Skeletal muscle cell (primary cell): ENCODE measurements around the gene SH2D3A.

Experiments used
- DNase-seq: peaks from one replicate; pipeline ENCODE4 v3.0.0-alpha.2; 2010; ENCODE audit warnings: low read depth
- H3K4me3 ChIP-seq: 2 replicates; pipeline ENCODE4 v1.5.1; 2011; ENCODE audit warnings: low read depth, mild to moderate bottlenecking, control low read depth, low read length, moderate library complexity

SH2D3A gene

GRCh38 chr19:6739883-6740588 is 27.2 kb downstream of the SH2D3A start:
- no peak for DNase-seq
- peak overlapping the region; percentile 96 for H3K4me3 ChIP-seq

GRCh38 chr19:6739390-6739882 is 27.8 kb downstream of the SH2D3A start, which contains the start of gene TRIP10:
Gene TRIP10 (plus strand): TSS chr19:6739680. CDS start chr19:6739762, 82 bp downstream.
- H3K4me3 ChIP-seq = peak within 1 kb of the TSS; percentile 96
- DNase-seq = no peak

GRCh38 chr19:6738787-6739389 is 28.3 kb downstream of the SH2D3A start:
- no peak for DNase-seq
- H3K4me3 ChIP-seq = peak overlapping the region; percentile 37

- no peak overlapping the region for H3K4me3 ChIP-seq
Observed at GRCh38 chr19:6737873-6738786, 29.1 kb downstream of the SH2D3A start.

GRCh38 chr19:6737284-6737872 is 29.9 kb downstream of the SH2D3A start, which contains the start of gene GPR108:
Gene GPR108 (minus strand): TSS chr19:6737580. CDS start chr19:6737576, 4 bp downstream.
- peak; percentile 100 for DNase-seq
- peak within 1 kb of the TSS; percentile 80 for H3K4me3 ChIP-seq

More at GRCh38 chr19:6737873-6738786, 29.1 kb downstream of the SH2D3A start:
- no peak for DNase-seq

- peak overlapping the region; percentile 80 for H3K4me3 ChIP-seq
- no peak for DNase-seq
Observed at GRCh38 chr19:6736917-6737283, 30.3 kb downstream of the SH2D3A start.

GRCh38 chr19:6736169-6736916 is 30.9 kb downstream of the SH2D3A start:
- peak overlapping the region; percentile 80 for H3K4me3 ChIP-seq
- DNase-seq = peak; percentile 74

- peak overlapping the region; percentile 80 for H3K4me3 ChIP-seq
- no peak for DNase-seq
Observed at GRCh38 chr19:6735181-6735911, 31.9 kb downstream of the SH2D3A start.

GRCh38 chr19:6734096-6734696 is 33.0 kb downstream of the SH2D3A start:
- no peak overlapping the region for H3K4me3 ChIP-seq

GRCh38 chr19:6733338-6734095 is 33.7 kb downstream of the SH2D3A start:
- DNase-seq = no peak
- H3K4me3 ChIP-seq = no peak overlapping the region

More at GRCh38 chr19:6734096-6734696, 33.0 kb downstream of the SH2D3A start:
- no peak for DNase-seq

GRCh38 chr19:6732803-6733337 is 34.4 kb downstream of the SH2D3A start:
- no peak overlapping the region for H3K4me3 ChIP-seq
- no peak for DNase-seq

- H3K4me3 ChIP-seq = no peak overlapping the region
- no peak for DNase-seq
Observed at GRCh38 chr19:6731822-6732221, 35.4 kb downstream of the SH2D3A start.

GRCh38 chr19:6730941-6731670 is 36.1 kb downstream of the SH2D3A start:
- no peak for DNase-seq
- no peak overlapping the region for H3K4me3 ChIP-seq

- no peak overlapping the region for H3K4me3 ChIP-seq
- DNase-seq = no peak
Observed at GRCh38 chr19:6730153-6730804, 37.0 kb downstream of the SH2D3A start.

- no peak overlapping the region for H3K4me3 ChIP-seq
- DNase-seq = no peak
Observed at GRCh38 chr19:6729573-6730152, 37.6 kb downstream of the SH2D3A start.
